GM23248 (cell line): ENCODE results near the gene ARFIP1. TPM values are rescaled to one million over a fixed set of nuclear protein-coding genes. Genes with fewer than 3 reads are reported as not detected.

Experiments used
- DNase-seq: peaks from one replicate; pipeline ENCODE4 v3.0.0-alpha.2; 2015
- H2AFZ ChIP-seq: fragments of 200-600 bp; sonication (generic); 2 replicates; pipeline ENCODE4 v1.6.1; 2016; ENCODE audit warnings: antibody characterized with exemption
- H3F3A ChIP-seq: fragments of 200-600 bp; sonication (generic); 2 replicates; pipeline ENCODE4 v1.6.1; 2016; ENCODE audit warnings: mild to moderate bottlenecking, antibody characterized with exemption, mixed run types; ENCODE audit not compliant: insufficient read depth
- H3K27ac ChIP-seq: fragments of 200-600 bp; sonication (generic); 2 replicates; pipeline ENCODE4 v1.5.1; 2016; ENCODE audit warnings: mild to moderate bottlenecking
- H3K27me3 ChIP-seq: fragments of 200-600 bp; sonication (generic); replicated peaks from 2 replicates; pipeline ENCODE4 v1.6.1; 2016; ENCODE audit warnings: mild to moderate bottlenecking; ENCODE audit not compliant: insufficient read depth
- H3K36me3 ChIP-seq: fragments of 200-600 bp; sonication (generic); 2 replicates; pipeline ENCODE4 v1.6.1; 2016; ENCODE audit warnings: low read depth, mild to moderate bottlenecking
- H3K4me1 ChIP-seq: fragments of 200-600 bp; sonication (generic); 2 replicates; pipeline ENCODE4 v1.6.1; 2016; ENCODE audit warnings: mild to moderate bottlenecking; ENCODE audit not compliant: insufficient read depth
- H3K4me2 ChIP-seq: fragments of 200-600 bp; sonication (generic); one replicate; pipeline ENCODE4 v1.6.1; 2016; ENCODE audit warnings: mild to moderate bottlenecking; ENCODE audit not compliant: unreplicated experiment
- H3K4me3 ChIP-seq: fragments of 200-600 bp; sonication (generic); 2 replicates; pipeline ENCODE4 v1.5.1; 2016; ENCODE audit warnings: mild to moderate bottlenecking
- H3K79me2 ChIP-seq: fragments of 200-600 bp; sonication (generic); 2 replicates; pipeline ENCODE4 v1.6.1; 2016; ENCODE audit warnings: mild to moderate bottlenecking; ENCODE audit not compliant: insufficient read depth
- H3K9ac ChIP-seq: fragments of 200-600 bp; sonication (generic); 2 replicates; pipeline ENCODE4 v1.6.1; 2016; ENCODE audit warnings: mild to moderate bottlenecking
- H3K9me2 ChIP-seq: fragments of 200-600 bp; sonication (generic); 2 replicates; pipeline ENCODE4 v1.6.1; 2016; ENCODE audit warnings: mixed run types, mild to moderate bottlenecking, moderate library complexity; ENCODE audit not compliant: insufficient read depth
- H3K9me3 ChIP-seq: fragments of 200-600 bp; sonication (generic); one replicate; pipeline ENCODE4 v1.6.1; 2017; ENCODE audit warnings: low read depth
- H4K20me1 ChIP-seq: fragments of 200-600 bp; sonication (generic); 2 replicates; pipeline ENCODE4 v1.6.0; 2016; ENCODE audit not compliant: insufficient read depth
- EZH2 ChIP-seq: fragments of 200-600 bp; sonication (generic); IDR thresholded peaks from 2 replicates; pipeline ENCODE4 v1.6.1; 2018; ENCODE audit warnings: antibody characterized with exemption, mild to moderate bottlenecking; ENCODE audit not compliant: insufficient read depth, poor library complexity, severe bottlenecking
- EZH2phosphoT487 ChIP-seq: fragments of 200-600 bp; sonication (generic); IDR thresholded peaks from 2 replicates; pipeline ENCODE4 v1.6.1; 2018; ENCODE audit warnings: antibody characterized with exemption, moderate library complexity, mild to moderate bottlenecking, low read depth; ENCODE audit not compliant: insufficient read depth
- WGBS, 2 experiments: methylation state at CpG; one replicate each; pipeline ENCODE4 v1.1.6; 2015 to 2017; ENCODE audit warnings: low lambda C conversion rate in 2 of 2, low coverage in 1 of 2; ENCODE audit errors: missing lambda C conversion rate in 2 of 2; 5-methylcytosine and 5-hydroxymethylcytosine counted together
- in situ Hi-C: fragments of 300-500 bp; cut with MboI; formaldehyde crosslinking; loops from 2 replicates; pipeline ENCODE4 v1.15.0; 2020
- polyA plus RNA-seq: library from polyadenylated mRNA; unstranded; fragments of >200 nt; fragmentation: Nextera tagmentation; extraction: Ambion mirVana; gene quantifications from 2 replicates; pipeline ENCODE4 v1.2.1, GENCODE V29; 2016
- total RNA-seq: library from RNA; depleted of rRNA; stranded (reverse); fragments of >200 nt; shearing (Covaris generic); gene quantifications from 2 replicates; pipeline ENCODE4 v1.2.3, GENCODE V29; 2014

ARFIP1 gene
- total and polyA plus RNA-seq, 2 experiments from 2014 or later, result 40.7 to 61.4 TPM

GRCh38 chr4:152921284-152921683 is 141.5 kb downstream of the ARFIP1 start:
- Histone ChIP-seq H3K9me3 (no peaks in the 10 kb centered on the region), H4K20me1 (no peaks in the 10 kb centered on the region), H3K79me2 (no peaks in the 10 kb centered on the region), H3K27me3 (no peaks in the 10 kb centered on the region), H3K4me3 (no peak overlapping the region), H3F3A (no peaks in the 10 kb centered on the region), H3K4me2 (no peak overlapping the region), H3K36me3 (peaks cover 9% of the 10 kb centered on the region; the same call in 1 of the 2 replicates), H2AFZ (no peak overlapping the region), H3K9ac (no peak overlapping the region), H3K9me2 (no peaks in the 10 kb centered on the region), H3K4me1 (no peaks in the 10 kb centered on the region), H3K27ac (no peak overlapping the region)
- in situ Hi-C loops, result no loop called here
- DNase-seq, result no peak
- TF ChIP-seq EZH2phosphoT487, result no peak
- no peak for TF ChIP-seq EZH2

- no peaks in the 10 kb centered on the region for H3K9me2 ChIP-seq
- TF ChIP-seq EZH2phosphoT487 (no peak), EZH2 (no peak)
- no peaks in the 10 kb centered on the region for H3K4me1 ChIP-seq
- no peaks in the 10 kb centered on the region for H4K20me1 ChIP-seq
- H3K36me3 ChIP-seq, result no peaks in the 10 kb centered on the region
- H3K79me2 ChIP-seq, result no peaks in the 10 kb centered on the region
- no peaks in the 10 kb centered on the region for H3K27me3 ChIP-seq
- in situ Hi-C loops, result no loop called here
- H3K4me3 ChIP-seq, result no peak overlapping the region
- H3K9me3 ChIP-seq, result no peaks in the 10 kb centered on the region
- no peak for DNase-seq
- H3K27ac ChIP-seq, result no peak overlapping the region
- H2AFZ ChIP-seq, result no peak overlapping the region
- WGBS, 2 experiments, result 100% methylated on average over 1 of the region's 1 CpG
- no peaks in the 10 kb centered on the region for H3F3A ChIP-seq
- H3K4me2 ChIP-seq, result no peak overlapping the region
- H3K9ac ChIP-seq, result no peak overlapping the region
Observed at GRCh38 chr4:152925851-152926250, 146.1 kb downstream of the ARFIP1 start.

DNA sequence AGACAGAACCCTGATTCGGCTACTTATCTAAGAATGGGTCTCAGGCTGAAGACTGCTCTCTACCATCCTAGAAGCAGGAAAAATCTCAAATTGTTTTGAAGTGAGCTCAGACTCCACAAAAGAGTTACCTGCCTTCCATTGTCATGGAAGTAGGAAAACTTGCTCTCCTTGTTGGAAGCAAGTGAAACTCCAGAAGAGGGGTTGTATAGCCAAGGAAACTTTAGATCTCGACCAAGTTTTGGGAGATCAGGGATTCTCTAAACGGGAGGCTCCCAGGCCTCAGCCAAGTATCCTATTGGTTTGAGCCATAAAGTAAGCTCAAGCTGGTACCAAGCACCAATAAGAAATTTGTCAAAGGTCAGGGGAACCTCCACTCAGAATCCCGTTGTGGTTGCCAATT is 147.2 kb downstream of the ARFIP1 start:
- Histone ChIP-seq H3K9me2 (no peaks in the 10 kb centered on the region), H3F3A (no peaks in the 10 kb centered on the region), H3K4me2 (no peak overlapping the region), H3K36me3 (no peaks in the 10 kb centered on the region), H3K4me1 (no peaks in the 10 kb centered on the region), H3K27me3 (no peaks in the 10 kb centered on the region), H2AFZ (no peak overlapping the region), H3K4me3 (no peak overlapping the region), H4K20me1 (no peaks in the 10 kb centered on the region), H3K27ac (no peak overlapping the region), H3K79me2 (no peaks in the 10 kb centered on the region), H3K9me3 (no peaks in the 10 kb centered on the region), H3K9ac (no peak overlapping the region)
- TF ChIP-seq EZH2 (no peak), EZH2phosphoT487 (no peak)
- 90 to 97% methylated on average over 4 of the region's 4 CpGs for WGBS, 2 experiments
- in situ Hi-C loops, result no loop called here
- no peak for DNase-seq

DNA sequence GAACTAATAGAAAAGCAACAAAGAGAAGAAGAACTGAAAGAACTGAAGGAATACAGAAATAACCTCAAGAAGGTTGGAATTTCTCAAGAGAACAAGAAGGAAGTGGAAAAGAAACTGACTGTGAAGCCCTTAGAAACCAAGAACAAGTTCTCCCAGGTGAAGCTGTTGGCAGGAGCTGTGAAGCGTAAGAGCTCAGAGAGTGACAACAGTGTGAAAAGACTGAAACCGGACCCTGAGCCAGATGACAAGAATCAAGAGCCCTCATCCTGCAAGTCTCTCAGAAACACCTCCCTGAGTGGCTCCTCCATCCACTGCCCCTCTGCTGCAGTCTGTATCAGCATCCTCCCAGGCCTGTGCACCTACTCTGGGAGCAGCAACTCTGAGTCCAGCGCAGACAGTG is 148.0 kb downstream of the ARFIP1 start:
- in situ Hi-C loops, result no loop called here
- Histone ChIP-seq H3K4me1 (no peaks in the 10 kb centered on the region), H3K9me2 (no peaks in the 10 kb centered on the region), H3K4me2 (no peak overlapping the region), H3F3A (no peaks in the 10 kb centered on the region), H3K4me3 (no peak overlapping the region), H3K27ac (no peak overlapping the region), H3K9ac (no peak overlapping the region), H4K20me1 (no peaks in the 10 kb centered on the region), H2AFZ (no peak overlapping the region), H3K79me2 (no peaks in the 10 kb centered on the region), H3K9me3 (no peaks in the 10 kb centered on the region), H3K27me3 (no peaks in the 10 kb centered on the region), H3K36me3 (no peaks in the 10 kb centered on the region)
- DNase-seq, result no peak
- TF ChIP-seq EZH2phosphoT487 (no peak), EZH2 (no peak)
- 93 to 95% methylated on average over 3 of the region's 3 CpGs for WGBS, 2 experiments

- H3K4me3 ChIP-seq, result no peak overlapping the region
- TF ChIP-seq EZH2 (no peak), EZH2phosphoT487 (no peak)
- WGBS, 2 experiments, result 97 to 98% methylated on average over 4 of the region's 4 CpGs
- H2AFZ ChIP-seq, result no peak overlapping the region
- no peaks in the 10 kb centered on the region for H3F3A ChIP-seq
- no peak overlapping the region for H3K27ac ChIP-seq
- H4K20me1 ChIP-seq, result no peaks in the 10 kb centered on the region
- no peaks in the 10 kb centered on the region for H3K9me3 ChIP-seq
- H3K79me2 ChIP-seq, result no peaks in the 10 kb centered on the region
- no peaks in the 10 kb centered on the region for H3K36me3 ChIP-seq
- H3K4me2 ChIP-seq, result no peak overlapping the region
- no peaks in the 10 kb centered on the region for H3K9me2 ChIP-seq
- no peaks in the 10 kb centered on the region for H3K27me3 ChIP-seq
- DNase-seq, result no peak
- H3K9ac ChIP-seq, result no peak overlapping the region
- in situ Hi-C loops, result no loop called here
- H3K4me1 ChIP-seq, result no peaks in the 10 kb centered on the region
Observed at GRCh38 chr4:152928286-152928685, 148.5 kb downstream of the ARFIP1 start.
